ENCODE measurements around the gene FCRL1. TPM values are rescaled to one million over a fixed set of nuclear protein-coding genes. Genes with fewer than 3 reads are reported as not detected.

The FCRL1 gene
- total and polyA plus RNA-seq, 10 of the 15 experiments (the other 5 are each of a cell fraction or from before 2014, with no cell fraction given): 0.23 to 2.4 (median 0.87) TPM; not detected in 2

- no peak overlapping the region for H3K4me2 ChIP-seq (ENCODE audit: control insufficient read depth, insufficient read depth)
- FAIRE-seq (no peak), DNase-seq (ENCODE audit: low read depth, low spot score) (no peak), ATAC-seq (no peak)
- H3K4me1 ChIP-seq (ENCODE audit: control insufficient read depth, insufficient read depth, low read length): no peaks in the 10 kb centered on the region
- H3K9ac ChIP-seq (ENCODE audit: control insufficient read depth, insufficient read depth, low read length): no peak overlapping the region
- intact Hi-C loops (cut with micrococcal nuclease; ENCODE audit: unreplicated experiment) (no loop called here), in situ Hi-C loops (cut with MboI) (no loop called here)
- no peaks in the 10 kb centered on the region for H3K9me3 ChIP-seq (replicated peaks; ENCODE audit: control insufficient read depth, insufficient read depth, low read length)
- H4K20me1 ChIP-seq (ENCODE audit: control insufficient read depth, insufficient read depth): no peaks in the 10 kb centered on the region
- no peaks in the 10 kb centered on the region for H3K79me2 ChIP-seq (ENCODE audit: control insufficient read depth, insufficient read depth, low read length)
- TF ChIP-seq BCL11A (IDR thresholded peaks at IDR 0.05; ENCODE audit: low read depth, low read length): no peak
- no peak for TF ChIP-seq POU2F2 (IDR thresholded peaks at IDR 0.05; ENCODE audit: borderline replicate concordance, low read depth, low read length)
- TF ChIP-seq RELA (IDR thresholded peaks at IDR 0.05; ENCODE audit: borderline replicate concordance, partially characterized antibody): no peak
- no peak for TF ChIP-seq ZNF274 (IDR thresholded peaks at IDR 0.05; ENCODE audit: insufficient read depth, insufficient read length)
- no peak for TF ChIP-seq STAT3 (IDR thresholded peaks at IDR 0.05; ENCODE audit: low read depth, low read length)
- no peak for TF ChIP-seq EED (IDR thresholded peaks at IDR 0.05; ENCODE audit: low read depth)
- no peak for TF ChIP-seq ZBTB4 (CRISPR knock-in tag; IDR thresholded peaks at IDR 0.05)
- TF ChIP-seq HDGF (IDR thresholded peaks at IDR 0.05): no peak
- TF ChIP-seq ZBTB11 (CRISPR knock-in tag; IDR thresholded peaks at IDR 0.05): no peak
- TF ChIP-seq RELB (IDR thresholded peaks at IDR 0.05; ENCODE audit: low read depth): no peak
- TF ChIP-seq MYC (IDR thresholded peaks at IDR 0.05; ENCODE audit: insufficient read depth, insufficient read length, insufficient replicate concordance, low read length, severe bottlenecking): no peak
- TF ChIP-seq REST (IDR thresholded peaks at IDR 0.05; ENCODE audit: low read depth, low read length): no peak
- no peaks in the 10 kb centered on the region for H3K36me3 ChIP-seq (ENCODE audit: control insufficient read depth in 2 of 2, insufficient read depth in 2 of 2, low read length in 1 of 2)
- BruUV-seq (replicated peaks): no TSS peak
- CTCF ChIA-PET: no interaction called here
- RAD21 ChIA-PET (ENCODE audit: unreplicated experiment): no interaction called here
- SMC1A ChIA-PET (ENCODE audit: uncharacterized antibody, unreplicated experiment): no interaction called here
- no peak overlapping the region for H3K27ac ChIP-seq (ENCODE audit: control insufficient read depth, insufficient read depth)
- POLR2A ChIA-PET: no interaction called here
- H3K4me3 ChIP-seq: no peak overlapping the region
- H2AFZ ChIP-seq (ENCODE audit: control insufficient read depth, low read depth, low read length): no peak overlapping the region
- H3K27me3 ChIP-seq (replicated peaks in 1 of 2; ENCODE audit: control insufficient read depth in 2 of 2, insufficient read depth in 2 of 2, low read length in 1 of 2): peaks cover 0 to 1% of the 10 kb centered on the region in 2 experiments; a peak in 1 of 4 replicates
Measured at GRCh38 chr1:157766792-157767191, 53.1 kb downstream of the FCRL1 start.
